Mesodermal cell (in vitro differentiated cells): ENCODE data around the gene LCORL.
"Not testable (repeated sequence)": the region's sequence is repeated elsewhere in the genome, so short reads cannot be mapped to it uniquely, and the experiment has no call there.

Experiments
- H3K27ac ChIP-seq: 2 replicates; pipeline ENCODE4 v1.7.0; 2013; ENCODE audit warnings: mild to moderate bottlenecking, low read depth, low read length, moderate library complexity; ENCODE audit not compliant: severe bottlenecking
- H3K36me3 ChIP-seq: 2 replicates; pipeline ENCODE4 v1.7.1; 2013; ENCODE audit warnings: mild to moderate bottlenecking, low read length, moderate library complexity; ENCODE audit not compliant: control insufficient read depth, insufficient read depth
- H3K4me1 ChIP-seq: one replicate; pipeline ENCODE4 v1.7.1; 2013; ENCODE audit warnings: mild to moderate bottlenecking, low read length; ENCODE audit not compliant: insufficient read depth, control insufficient read depth, poor library complexity, severe bottlenecking
- H3K4me3 ChIP-seq: 2 replicates; pipeline ENCODE4 v1.7.0; 2013; ENCODE audit warnings: low read length, control low read depth, mild to moderate bottlenecking; ENCODE audit not compliant: insufficient read depth, poor library complexity, severe bottlenecking; ENCODE audit errors: extremely low read depth
- H3K9me3 ChIP-seq: 2 replicates; pipeline ENCODE4 v1.7.1; 2013; ENCODE audit warnings: mild to moderate bottlenecking, low read length, moderate library complexity; ENCODE audit not compliant: control insufficient read depth
- WGBS, 2 experiments: methylation state at CpG; one replicate each; pipeline ENCODE4 v1.1.5; 2013; ENCODE audit warnings: missing lambda C conversion rate in 2 of 2; ENCODE audit not compliant: insufficient coverage in 2 of 2; 5-methylcytosine and 5-hydroxymethylcytosine counted together

LCORL gene

DNA sequence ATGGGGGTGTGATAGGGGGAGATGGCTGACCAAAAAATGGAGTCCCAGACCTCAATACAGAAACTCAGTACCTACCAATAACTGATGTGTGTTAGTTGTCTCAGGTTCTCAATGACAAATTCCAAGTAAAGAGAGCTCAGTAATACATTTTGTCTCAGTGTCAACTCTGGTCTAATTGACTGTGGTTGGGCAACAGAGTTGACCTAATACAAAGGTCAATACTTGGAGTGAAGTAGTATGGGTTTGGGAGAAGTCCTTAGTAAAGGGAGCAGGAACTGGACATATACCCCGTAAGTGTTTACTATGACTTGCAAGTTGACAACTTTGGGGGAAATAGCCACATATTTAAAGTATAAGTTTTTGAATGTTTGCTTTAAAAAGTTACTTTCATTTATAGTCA lies 20.5 kb upstream of the LCORL start:
- 100% methylated on average over 1 of the region's 1 CpG; no CpG with 5 or more reads in 1 of the 2 experiments for WGBS, 2 experiments
- H3K9me3 ChIP-seq, result no peaks in the 10 kb centered on the region
- no peak overlapping the region for H3K4me3 ChIP-seq
- H3K27ac ChIP-seq, result no peak overlapping the region
- no peaks in the 10 kb centered on the region for H3K4me1 ChIP-seq
- H3K36me3 ChIP-seq, result no peaks in the 10 kb centered on the region

DNA sequence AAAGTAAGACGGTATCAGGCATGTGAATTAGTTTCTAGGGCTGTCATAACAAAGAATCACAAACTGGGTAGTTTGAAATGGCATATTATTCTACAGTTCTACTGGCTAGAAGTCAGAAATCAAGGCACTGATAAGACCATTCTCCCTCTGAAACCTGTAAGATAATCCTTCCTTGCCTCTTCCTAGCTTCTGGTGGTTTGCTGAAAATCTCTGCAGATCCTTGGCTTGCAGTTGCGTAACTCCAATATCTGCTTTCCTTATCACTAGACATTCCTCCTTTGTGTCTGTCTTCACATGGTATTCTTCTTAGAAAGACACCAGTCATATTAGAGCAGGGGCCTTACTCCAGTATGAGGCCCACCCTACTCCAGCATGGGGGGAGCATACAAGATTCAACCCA lies 19.6 kb upstream of the LCORL start:
- Histone ChIP-seq H3K4me1 (no peaks in the 10 kb centered on the region), H3K9me3 (no peaks in the 10 kb centered on the region), H3K4me3 (no peak overlapping the region), H3K27ac (peak overlapping the region; percentile 5), H3K36me3 (no peaks in the 10 kb centered on the region)
- 63 to 100% methylated on average over 1 of the region's 2 CpGs for WGBS, 2 experiments

DNA sequence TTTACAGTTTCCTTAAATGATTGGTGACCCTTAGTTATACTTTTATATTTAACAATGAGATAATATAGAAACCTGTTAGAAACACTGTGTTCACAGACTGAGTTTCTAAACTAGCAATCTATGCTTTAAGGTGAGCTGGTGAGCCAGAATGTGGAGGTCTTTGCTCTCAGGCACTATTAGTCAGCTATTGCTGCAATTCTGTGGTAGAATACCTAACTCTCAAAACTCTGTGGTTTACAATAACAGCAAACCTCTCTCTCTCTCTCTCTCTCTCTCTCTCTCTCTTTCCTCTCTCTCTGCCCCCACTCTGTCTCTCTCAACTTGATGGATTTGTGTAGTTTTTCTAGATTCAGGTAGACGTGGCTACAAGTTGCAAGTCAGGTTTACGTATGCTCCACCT lies 17.6 kb upstream of the LCORL start:
- H3K4me3 ChIP-seq, result no peak overlapping the region
- no peaks in the 10 kb centered on the region for H3K36me3 ChIP-seq
- H3K9me3 ChIP-seq, result no peaks in the 10 kb centered on the region
- H3K4me1 ChIP-seq, result no peaks in the 10 kb centered on the region
- WGBS, 2 experiments, result 92% methylated on average over 2 of the region's 2 CpGs; no CpG with 5 or more reads in 1 of the 2 experiments
- no peak overlapping the region for H3K27ac ChIP-seq

DNA sequence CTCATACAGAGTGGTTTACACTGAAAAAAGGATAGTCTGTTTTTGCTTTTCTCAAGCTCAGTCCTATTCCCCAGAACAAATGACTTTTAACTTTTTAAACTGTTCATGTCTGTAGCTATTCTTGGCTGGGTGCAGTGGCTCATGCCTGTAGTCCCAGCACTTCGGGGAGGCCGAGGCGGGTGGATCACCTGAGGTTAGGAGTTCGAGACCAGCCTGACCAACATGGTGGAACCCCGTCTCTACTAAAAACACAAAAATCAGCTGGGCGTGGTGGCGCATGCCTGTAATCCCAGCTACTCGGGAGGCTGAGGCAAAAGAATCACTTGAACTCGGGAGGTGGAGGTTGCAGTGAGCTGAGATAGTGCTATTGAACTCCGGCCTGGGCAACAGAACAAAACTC lies 14.8 kb upstream of the LCORL start:
- not testable (repeated sequence) for H3K27ac ChIP-seq
- 71 to 100% methylated on average over 1 to 6 of the region's 10 CpGs for WGBS, 2 experiments

DNA sequence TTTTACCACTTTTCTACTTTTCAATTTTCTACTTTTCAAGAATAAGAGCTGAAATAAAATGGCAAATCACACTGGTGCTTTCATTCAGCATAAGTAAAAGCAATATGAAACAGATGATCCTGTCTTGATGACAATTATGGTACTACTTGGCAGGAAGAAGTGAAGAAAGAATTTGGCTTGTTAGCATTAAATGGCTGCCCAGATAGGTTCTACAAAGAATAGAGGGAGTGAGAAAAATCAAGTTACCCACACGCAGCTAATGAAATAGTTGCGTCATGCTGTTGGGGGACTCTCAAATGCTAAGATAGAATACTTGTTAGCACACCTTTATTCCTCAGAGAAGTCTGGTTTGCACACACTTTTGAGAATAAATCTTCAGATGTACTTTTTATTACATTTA lies 12.5 kb upstream of the LCORL start:
- WGBS, 2 experiments, result 100% methylated on average over 1 of the region's 2 CpGs; no CpG with 5 or more reads in 1 of the 2 experiments
- H3K36me3 ChIP-seq, result no peaks in the 10 kb centered on the region
- no peaks in the 10 kb centered on the region for H3K4me1 ChIP-seq
- H3K9me3 ChIP-seq, result no peaks in the 10 kb centered on the region
- H3K27ac ChIP-seq, result no peak overlapping the region
- no peak overlapping the region for H3K4me3 ChIP-seq

More for the DNA sequence above, 14.8 kb upstream of the LCORL start:
- H3K36me3 ChIP-seq, H3K4me1 ChIP-seq, H3K9me3 ChIP-seq, H3K4me3 ChIP-seq: not testable (repeated sequence)

DNA sequence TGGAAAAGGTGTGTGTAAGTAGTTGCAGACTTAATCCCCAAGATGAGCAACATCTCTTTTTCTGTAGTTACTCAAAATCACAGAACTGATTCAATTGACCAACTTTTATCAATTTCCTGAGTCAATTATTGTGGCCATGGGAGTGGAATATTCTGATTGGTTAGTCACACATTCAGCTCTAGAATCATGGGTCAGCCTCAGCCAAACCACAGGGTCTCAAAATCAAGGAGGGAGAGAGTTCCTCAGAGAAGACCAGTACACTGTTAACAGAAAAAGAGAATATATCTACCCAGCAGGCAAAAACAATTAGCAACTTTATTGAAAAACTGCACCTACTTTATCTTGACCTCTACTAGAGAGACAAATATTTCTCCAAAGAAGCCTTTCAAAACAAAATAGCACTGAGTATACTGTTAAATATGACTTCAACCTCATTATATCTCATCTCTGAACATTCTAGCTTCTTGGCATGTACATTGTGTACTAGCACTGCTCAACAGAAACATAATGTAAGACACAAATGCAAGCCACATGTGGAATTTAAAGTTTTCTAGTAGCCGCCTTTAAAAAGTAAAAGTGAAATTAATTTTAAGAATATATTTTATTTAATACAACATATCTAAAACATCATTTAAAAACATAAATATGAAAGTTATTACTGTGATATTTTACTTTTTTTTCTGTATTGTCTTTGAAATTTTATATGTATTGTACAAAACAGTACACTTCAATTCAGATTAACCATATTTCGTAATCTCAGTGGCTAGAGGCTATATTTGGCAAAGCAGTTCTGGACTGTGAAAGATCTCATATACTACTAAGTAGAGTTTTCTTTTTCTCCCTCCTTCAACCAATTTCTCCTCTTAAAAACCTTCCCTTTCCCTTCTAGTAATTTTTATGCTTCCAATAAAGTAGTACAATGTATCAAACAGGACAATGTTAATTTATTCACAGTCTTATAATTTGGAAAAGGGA lies 11.8 kb upstream of the LCORL start:
- no CpG with 5 or more reads among the region's 2 CpGs for WGBS, 2 experiments
- no peak overlapping the region for H3K27ac ChIP-seq
- H3K36me3 ChIP-seq, result no peaks in the 10 kb centered on the region
- no peaks in the 10 kb centered on the region for H3K9me3 ChIP-seq
- no peaks in the 10 kb centered on the region for H3K4me1 ChIP-seq
- H3K4me3 ChIP-seq, result no peak overlapping the region

DNA sequence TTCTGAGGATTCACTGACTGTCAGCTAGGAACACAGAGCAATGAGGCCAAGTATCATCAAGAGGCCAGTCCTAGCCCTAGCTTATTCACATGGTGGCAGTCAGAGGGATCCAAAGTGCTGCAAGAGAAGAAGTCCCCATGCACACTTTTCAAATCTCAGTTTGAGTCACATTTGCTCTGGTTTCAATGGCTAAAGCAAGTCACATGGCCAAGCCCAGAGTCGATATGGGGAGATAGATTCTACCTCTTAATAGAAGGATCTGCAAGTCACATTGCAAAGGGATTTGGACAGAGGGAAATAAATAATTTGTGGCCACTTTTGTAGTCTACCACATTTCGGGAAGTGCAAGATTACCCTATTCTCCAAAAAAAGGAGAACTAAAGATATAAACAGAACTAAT lies 3.7 kb upstream of the LCORL start:
- H3K9me3 ChIP-seq, result no peaks in the 10 kb centered on the region
- no peak overlapping the region for H3K4me3 ChIP-seq
- no CpG with 5 or more reads among the region's 2 CpGs for WGBS, 2 experiments
- no peaks in the 10 kb centered on the region for H3K36me3 ChIP-seq
- H3K4me1 ChIP-seq, result no peaks in the 10 kb centered on the region
- no peak overlapping the region for H3K27ac ChIP-seq

DNA sequence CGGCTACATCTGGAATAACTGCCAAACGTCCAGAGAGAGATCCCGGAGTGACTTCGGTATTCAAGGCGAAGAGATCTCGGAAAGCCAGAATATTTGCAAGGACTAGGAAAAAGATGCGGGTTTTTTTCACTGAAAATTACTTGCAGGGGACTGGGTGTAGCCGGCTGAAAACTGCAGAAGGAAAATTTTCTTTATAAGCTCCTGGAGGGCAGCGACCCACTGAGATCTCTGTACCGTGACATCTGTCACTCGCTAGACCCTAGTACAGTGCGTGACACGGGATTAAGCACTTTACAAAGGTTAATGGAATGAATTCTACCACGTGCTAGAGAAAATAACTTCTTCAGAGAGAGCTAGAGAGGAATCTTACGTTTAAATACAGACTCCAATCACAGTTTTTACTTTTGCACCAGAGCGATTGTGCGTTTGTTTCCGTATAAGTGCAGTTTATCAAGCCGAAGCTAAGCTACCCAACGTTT lies 1.1 kb upstream of the LCORL start:
- H3K27ac ChIP-seq, result peak overlapping the region; percentile 95
- H3K4me1 ChIP-seq, result no peaks in the 10 kb centered on the region
- WGBS, 2 experiments, result 1% methylated on average over 9 to 13 of the region's 20 CpGs
- peak overlapping the region; percentile 84 for H3K4me3 ChIP-seq
- no peaks in the 10 kb centered on the region for H3K9me3 ChIP-seq
- no peaks in the 10 kb centered on the region for H3K36me3 ChIP-seq

DNA sequence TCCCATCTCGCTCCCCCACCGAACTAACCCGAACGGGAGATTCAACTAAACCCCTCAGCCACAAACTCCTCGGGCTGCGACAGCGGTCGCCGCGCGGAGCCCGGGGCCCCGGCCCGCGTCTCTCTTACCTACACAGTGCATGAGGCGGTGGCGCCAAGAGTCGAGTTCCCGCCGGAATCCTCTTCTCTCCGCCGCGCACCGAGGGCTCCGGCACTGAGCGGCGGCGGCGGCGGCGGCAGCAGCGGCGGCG lies 160 bp downstream of the LCORL start:
- H3K9me3 ChIP-seq, result no peaks in the 10 kb centered on the region
- no peaks in the 10 kb centered on the region for H3K4me1 ChIP-seq
- peak overlapping the region; percentile 84 for H3K4me3 ChIP-seq
- H3K36me3 ChIP-seq, result no peaks in the 10 kb centered on the region
- WGBS, 2 experiments, result 0% methylated on average over 15 to 20 of the region's 34 CpGs
- H3K27ac ChIP-seq, result peak overlapping the region; percentile 95

DNA sequence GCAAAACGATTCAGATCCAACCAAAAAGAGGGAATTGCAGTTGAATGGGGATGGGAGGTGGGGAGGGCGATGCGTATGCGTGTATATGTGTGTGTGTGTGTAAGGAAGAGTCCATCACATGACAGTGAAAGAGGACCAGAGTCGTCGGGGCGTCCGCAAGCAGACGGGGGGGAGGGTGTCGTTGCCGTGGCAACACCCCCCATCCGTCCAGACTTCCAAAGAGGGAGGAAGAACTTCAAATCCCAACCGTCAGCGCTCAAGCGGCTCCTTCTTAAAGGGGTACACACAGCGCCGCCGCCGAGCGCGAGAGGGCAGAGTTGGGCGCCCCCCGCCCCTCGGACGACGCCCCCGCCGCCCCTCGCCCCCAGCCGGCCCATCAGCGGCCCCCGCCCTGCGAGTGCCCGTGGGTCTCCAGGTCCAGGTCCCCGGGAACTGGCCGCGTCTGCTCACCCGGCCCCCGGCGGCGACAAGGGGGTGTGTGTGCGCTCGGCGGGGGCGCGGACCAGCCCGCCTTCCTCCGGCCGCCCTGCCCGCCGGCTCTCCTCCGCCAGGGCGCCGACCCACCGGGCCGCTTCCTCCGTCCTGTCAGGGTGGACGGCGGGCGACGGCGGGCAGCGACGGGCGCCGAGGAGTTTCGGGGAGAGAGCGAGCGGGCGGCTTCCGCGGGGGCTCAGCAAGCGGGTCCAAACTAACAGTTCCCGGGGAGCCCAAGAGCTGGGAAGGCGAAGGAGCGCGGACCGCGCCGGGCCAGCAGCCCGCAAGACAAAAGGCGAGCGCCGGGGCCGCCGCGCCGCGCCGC lies 685 bp downstream of the LCORL start:
- peak overlapping the region; percentile 95 for H3K27ac ChIP-seq
- no peaks in the 10 kb centered on the region for H3K4me1 ChIP-seq
- 0% methylated on average over 39 to 52 of the region's 90 CpGs for whole genome bisulfite sequencing, 2 experiments
- peak overlapping the region; percentile 84 for H3K4me3 ChIP-seq
- no peaks in the 10 kb centered on the region for H3K9me3 ChIP-seq
- no peaks in the 10 kb centered on the region for H3K36me3 ChIP-seq
